GM11168 (cell line): ENCODE data around the gene PCDHGA12.

ENCODE experiments used
- in situ Hi-C: fragments of 300-500 bp; cut with MboI; formaldehyde crosslinking; loops from one replicate; pipeline ENCODE4 v1.12.0; 2022; ENCODE audit warnings: low sequenced_read_pairs; ENCODE audit not compliant: unreplicated experiment

PCDHGA12 gene

DNA sequence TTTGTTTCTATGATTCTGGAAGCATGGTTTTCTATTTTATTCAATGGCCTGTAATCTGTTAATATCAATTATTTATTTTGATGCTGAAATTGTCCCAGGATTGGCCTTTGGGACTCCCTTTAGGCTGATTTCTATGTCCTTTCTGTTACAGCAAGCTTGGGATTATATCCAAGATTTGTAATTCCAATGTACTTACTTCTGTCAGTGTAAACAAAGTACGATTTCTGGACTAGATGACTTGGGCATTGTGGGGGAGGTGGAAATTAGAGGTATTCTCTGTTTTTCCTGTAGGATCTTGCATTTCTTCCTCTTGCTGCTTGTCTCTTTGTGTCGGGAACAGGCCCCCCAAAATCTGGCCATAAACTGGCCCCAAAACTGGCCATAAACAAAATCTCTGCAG is 3.7 kb downstream of the PCDHGA12 start:
- in situ Hi-C loops, result no loop called here

DNA sequence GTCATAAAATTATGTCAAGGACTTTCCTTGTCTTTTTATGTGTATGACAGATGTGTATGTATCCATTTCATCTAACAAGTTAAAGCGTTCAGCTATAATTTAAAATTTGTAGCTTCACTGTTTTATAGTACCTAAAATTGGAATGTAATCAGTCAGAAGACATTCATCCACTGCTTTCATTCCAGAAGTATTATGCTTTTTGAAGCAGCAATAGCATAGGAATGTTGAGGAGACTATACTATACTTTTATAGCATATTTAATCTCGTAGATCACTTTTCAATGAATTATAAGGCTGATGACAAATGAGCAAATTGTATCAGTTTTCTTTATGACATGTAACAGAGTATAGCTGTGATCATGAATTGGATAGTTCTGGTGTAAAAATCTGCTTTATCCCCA is 6.9 kb downstream of the PCDHGA12 start:
- in situ Hi-C loops, result no loop called here

DNA sequence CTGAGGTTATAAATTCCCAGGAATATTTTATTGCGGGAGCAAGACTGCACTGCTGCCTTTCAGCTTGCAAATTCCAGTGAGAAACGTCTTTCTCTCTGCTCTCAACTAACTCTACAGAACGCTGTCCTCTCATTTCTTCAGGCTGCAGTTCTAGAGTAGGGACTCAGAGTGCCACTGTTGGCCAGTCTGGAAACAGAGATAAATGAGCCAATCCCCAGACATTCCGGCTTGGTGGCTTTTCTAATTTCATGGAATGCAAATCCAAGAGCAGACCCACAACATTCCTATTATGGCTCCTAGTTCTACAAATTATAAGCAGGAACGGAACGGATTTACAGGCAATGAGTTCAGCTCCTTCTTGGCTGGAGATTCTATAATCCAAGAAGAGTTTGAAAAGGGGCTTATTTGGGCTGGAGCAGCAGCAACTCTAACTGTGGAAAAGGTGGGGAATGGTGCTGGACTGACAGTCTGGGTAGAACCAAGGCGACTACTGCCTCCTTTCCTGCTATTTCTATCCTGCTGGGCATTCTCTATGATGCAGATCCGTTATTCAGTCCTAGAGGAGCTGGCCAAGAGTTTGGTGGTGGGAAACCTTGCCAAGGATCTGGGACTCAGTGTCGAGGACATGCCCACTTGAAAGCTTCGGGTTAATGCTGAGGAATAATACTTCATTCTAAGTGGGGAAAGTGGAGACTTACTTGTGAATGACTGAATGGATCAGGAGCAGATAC is 9.3 kb downstream of the PCDHGA12 start:
- in situ Hi-C loops, result no loop called here

DNA sequence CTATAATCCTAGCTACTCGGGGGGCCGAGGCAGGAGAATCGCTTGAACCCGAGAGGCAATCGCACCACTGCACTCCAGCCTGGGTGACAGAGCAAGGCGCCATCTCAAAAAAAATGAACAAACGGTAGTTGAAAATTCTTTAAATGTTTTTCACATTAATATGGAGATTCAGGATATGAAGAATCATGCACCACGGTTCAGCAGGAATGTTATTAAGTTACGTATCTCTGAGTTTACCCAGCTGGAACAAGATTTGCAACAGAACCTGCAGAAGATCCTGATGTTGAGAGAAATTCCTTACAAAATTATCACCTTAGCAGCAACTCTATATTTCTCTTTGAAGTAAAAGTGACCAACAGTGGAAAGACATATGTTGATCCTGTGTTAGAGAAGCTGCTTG is 10.0 kb downstream of the PCDHGA12 start:
- in situ Hi-C loops, result no loop called here

DNA sequence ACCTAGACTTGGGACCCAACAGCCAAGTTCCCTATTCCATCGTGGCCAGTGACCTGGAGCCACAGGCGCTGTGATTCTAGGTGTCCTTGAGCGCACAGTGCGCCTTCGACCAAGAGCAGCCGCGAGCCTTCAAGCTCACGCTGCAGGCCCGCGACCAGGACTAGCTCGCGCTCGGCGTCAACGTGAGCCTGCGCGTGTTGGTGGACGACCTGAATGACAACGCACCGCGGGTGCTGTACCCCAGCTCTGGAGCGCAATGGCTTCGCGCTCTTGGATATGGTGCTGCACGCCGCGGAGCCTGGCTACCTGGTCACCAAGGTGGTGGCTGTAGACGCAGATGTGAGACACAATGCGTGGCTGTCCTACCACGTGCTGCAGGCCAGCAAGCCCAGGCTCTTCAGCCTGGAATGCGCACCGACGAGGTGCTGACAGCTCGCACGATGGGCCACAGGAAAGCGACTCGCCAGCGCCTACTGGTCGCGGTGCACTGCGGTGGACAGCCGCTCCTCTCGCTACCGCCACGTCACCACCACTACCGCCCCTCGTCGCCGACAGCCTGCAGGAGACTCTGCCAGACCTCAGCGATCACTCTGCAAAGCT is 11.4 kb downstream of the PCDHGA12 start:
- in situ Hi-C loops, result no loop called here

DNA sequence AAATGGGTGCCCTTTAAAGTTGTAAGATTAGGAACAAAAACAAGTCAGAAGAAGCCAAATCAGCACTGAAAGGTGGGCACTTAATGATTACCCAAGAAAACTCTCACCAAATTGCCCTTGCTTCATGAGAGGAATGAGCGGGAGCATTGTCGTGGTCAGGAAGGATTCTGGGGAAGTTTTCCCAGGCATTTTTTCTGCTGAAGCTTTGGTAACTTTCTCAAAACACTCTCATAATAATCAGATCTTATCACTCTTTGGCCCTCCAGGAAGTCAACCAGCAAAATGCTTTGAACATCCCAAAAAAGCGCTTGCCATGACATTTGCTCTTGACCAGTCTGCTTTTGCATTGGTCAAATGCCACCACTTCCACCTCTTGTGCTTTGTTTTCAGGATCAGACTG is 35.0 kb downstream of the PCDHGA12 start:
- in situ Hi-C loops, result no loop called here

DNA sequence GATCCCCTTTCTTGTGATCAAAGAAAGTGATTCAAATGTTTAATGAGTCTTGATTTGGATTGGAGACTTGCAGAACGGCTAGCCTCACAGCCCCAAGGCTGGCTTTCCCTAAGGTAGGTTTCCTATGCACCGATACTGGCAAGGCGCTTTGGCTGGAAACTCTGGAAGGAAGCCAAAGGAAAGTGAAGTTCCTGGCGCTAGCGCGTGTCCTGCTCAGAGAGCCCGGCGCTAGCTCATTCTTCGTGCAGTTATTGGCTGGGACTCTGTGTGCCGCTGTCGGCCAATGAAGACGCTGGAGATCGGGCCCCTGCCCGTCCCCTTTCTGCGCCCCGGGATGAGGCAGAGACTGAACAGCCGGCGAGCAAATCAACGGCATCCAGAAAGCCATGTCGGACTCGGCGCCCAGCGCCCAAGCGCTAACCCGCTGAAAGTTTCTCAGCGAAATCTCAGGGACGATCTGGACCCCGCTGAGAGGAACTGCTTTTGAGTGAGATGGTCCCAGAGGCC is 45.4 kb downstream of the PCDHGA12 start, which contains the start of gene PCDHGC3:
PCDHGC3 (plus strand) TSS at position 342 of the 507 bp plus-strand sequence; CDS start at position 493, 151 bp downstream.
- in situ Hi-C loops, result no loop called here

DNA sequence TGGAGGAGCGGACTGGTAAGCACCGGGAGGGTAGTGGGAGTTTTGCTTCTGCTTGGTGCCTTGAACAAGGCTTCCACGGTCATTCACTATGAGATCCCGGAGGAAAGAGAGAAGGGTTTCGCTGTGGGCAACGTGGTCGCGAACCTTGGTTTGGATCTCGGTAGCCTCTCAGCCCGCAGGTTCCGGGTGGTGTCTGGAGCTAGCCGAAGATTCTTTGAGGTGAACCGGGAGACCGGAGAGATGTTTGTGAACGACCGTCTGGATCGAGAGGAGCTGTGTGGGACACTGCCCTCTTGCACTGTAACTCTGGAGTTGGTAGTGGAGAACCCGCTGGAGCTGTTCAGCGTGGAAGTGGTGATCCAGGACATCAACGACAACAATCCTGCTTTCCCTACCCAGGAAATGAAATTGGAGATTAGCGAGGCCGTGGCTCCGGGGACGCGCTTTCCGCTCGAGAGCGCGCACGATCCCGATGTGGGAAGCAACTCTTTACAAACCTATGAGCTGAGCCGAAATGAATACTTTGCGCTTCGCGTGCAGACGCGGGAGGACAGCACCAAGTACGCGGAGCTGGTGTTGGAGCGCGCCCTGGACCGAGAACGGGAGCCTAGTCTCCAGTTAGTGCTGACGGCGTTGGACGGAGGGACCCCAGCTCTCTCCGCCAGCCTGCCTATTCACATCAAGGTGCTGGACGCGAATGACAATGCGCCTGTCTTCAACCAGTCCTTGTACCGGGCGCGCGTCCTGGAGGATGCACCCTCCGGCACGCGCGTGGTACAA is 46.0 kb downstream of the PCDHGA12 start:
- in situ Hi-C loops, result no loop called here

DNA sequence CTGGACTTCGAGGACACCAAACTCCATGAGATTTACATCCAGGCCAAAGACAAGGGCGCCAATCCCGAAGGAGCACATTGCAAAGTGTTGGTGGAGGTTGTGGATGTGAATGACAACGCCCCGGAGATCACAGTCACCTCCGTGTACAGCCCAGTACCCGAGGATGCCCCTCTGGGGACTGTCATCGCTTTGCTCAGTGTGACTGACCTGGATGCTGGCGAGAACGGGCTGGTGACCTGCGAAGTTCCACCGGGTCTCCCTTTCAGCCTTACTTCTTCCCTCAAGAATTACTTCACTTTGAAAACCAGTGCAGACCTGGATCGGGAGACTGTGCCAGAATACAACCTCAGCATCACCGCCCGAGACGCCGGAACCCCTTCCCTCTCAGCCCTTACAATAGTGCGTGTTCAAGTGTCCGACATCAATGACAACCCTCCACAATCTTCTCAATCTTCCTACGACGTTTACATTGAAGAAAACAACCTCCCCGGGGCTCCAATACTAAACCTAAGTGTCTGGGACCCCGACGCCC is 46.8 kb downstream of the PCDHGA12 start:
- in situ Hi-C loops, result no loop called here

DNA sequence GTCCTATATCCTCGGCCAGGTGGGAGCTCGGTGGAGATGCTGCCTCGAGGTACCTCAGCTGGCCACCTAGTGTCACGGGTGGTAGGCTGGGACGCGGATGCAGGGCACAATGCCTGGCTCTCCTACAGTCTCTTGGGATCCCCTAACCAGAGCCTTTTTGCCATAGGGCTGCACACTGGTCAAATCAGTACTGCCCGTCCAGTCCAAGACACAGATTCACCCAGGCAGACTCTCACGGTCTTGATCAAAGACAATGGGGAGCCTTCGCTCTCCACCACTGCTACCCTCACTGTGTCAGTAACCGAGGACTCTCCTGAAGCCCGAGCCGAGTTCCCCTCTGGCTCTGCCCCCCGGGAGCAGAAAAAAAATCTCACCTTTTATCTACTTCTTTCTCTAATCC is 47.5 kb downstream of the PCDHGA12 start:
- in situ Hi-C loops, result no loop called here

DNA sequence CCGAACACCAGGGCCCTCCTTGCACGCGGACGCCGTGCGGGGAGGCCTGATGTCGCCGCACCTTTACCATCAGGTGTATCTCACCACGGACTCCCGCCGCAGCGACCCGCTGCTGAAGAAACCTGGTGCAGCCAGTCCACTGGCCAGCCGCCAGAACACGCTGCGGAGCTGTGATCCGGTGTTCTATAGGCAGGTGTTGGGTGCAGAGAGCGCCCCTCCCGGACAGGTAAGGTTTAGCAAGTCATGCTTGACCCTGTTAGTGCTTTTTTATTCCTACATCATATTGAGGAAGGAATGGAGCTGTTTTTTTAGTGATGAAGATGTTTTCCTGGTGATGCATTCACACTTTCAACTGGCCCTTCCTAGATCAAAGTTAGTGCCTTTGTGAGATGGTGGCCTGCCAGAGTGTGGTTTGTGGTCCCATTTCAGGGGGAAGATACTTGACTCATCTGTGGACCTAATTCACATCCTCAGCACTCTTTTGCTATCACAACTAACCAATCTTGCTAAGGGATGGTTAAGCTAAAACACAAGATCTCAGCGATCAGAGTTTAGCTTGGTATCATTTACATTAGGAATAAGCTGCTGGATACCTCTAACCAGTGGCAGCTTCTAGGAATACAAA is 48.1 kb downstream of the PCDHGA12 start:
- in situ Hi-C loops, result no loop called here

DNA sequence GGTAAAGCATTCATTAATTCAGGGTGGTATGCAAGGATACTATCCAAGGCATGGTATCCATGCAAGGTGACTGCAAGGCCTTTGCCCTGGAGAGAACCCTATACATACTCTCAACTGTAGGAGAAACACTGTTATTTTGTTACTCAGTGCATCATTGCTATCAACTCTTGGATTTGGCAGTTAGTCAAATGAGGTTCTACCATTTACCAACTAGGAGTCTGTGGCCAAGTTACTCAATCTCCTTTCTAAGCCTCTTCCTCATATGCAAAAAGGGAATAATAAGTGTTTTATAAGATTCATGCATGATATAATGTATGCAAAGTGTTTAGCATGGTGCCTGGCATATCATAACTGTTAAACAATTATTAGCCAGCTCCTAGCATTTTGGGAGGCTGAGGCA is 49.5 kb downstream of the PCDHGA12 start:
- in situ Hi-C loops, result no loop called here
